Spinal cord (tissue), 10 donors: ENCODE data around the gene SPATS2L. TPM values are rescaled to one million over a fixed set of nuclear protein-coding genes. Genes with fewer than 3 reads are reported as not detected.

Experiments used
- DNase-seq, 6 donors: peaks; one replicate each; pipeline versions ENCODE4 v3.0.0 to v3.0.0-alpha.2; 2013 to 2015; ENCODE audit warnings: low spot score in 6 of 6, low read depth in 4 of 6
- H3K27ac ChIP-seq: one replicate; pipeline ENCODE4 v1.5.1; 2013; ENCODE audit warnings: low read depth, low read length, control low read depth
- H3K27me3 ChIP-seq: one replicate; pipeline ENCODE4 v1.6.1; 2013; ENCODE audit warnings: low read length; ENCODE audit not compliant: control insufficient read depth, insufficient read depth
- H3K36me3 ChIP-seq: one replicate; pipeline ENCODE4 v1.6.1; 2013; ENCODE audit warnings: low read length; ENCODE audit not compliant: control insufficient read depth, insufficient read depth
- H3K4me1 ChIP-seq: one replicate; pipeline ENCODE4 v1.6.1; 2013; ENCODE audit warnings: low read length; ENCODE audit not compliant: control insufficient read depth, insufficient read depth
- H3K4me3 ChIP-seq: one replicate; pipeline ENCODE4 v1.5.1; 2013; ENCODE audit warnings: low read depth, low read length, control low read depth
- H3K9me3 ChIP-seq: one replicate; pipeline ENCODE4 v1.6.1; 2013; ENCODE audit warnings: low read length; ENCODE audit not compliant: control insufficient read depth, insufficient read depth
- WGBS: methylation state at CpG from one replicate; pipeline ENCODE4 v1.1.5; 2013; ENCODE audit warnings: missing lambda C conversion rate; ENCODE audit not compliant: insufficient coverage; 5-methylcytosine and 5-hydroxymethylcytosine counted together
- polyA plus RNA-seq, 2 donors: library from polyadenylated mRNA; unstranded; fragments of 120-200 nt; gene quantifications; one replicate each; pipeline ENCODE4 v1.2.1, GENCODE V29; 2013; ENCODE audit not compliant: insufficient read length in 2 of 2
- total RNA-seq, 2 donors: library from RNA; depleted of rRNA in 1 of 2; stranded (reverse); fragments of 120-200 nt in 1 of 2; fragments of >200 nt in 1 of 2; gene quantifications; one replicate each; pipeline versions ENCODE4 v1.2.3 to v1.2.4, GENCODE V29; 2013 to 2014
- donor health status: healthy.

The SPATS2L gene
- total and polyA plus RNA-seq, 4 donors: 75.3 to 144 (median 108) TPM

GRCh38 chr2:200423541-200423940, 117.0 kb downstream of the SPATS2L start:
- Histone ChIP-seq H3K27ac (no peak overlapping the region), H3K4me3 (no peak overlapping the region), H3K27me3 (no peaks in the 10 kb centered on the region), H3K9me3 (no peaks in the 10 kb centered on the region), H3K36me3 (peaks cover 13% of the 10 kb centered on the region), H3K4me1 (no peaks in the 10 kb centered on the region)
- DNase-seq: no peak
- WGBS: no CpG with 5 or more reads among the region's 2 CpGs

- peaks cover 8% of the 10 kb centered on the region for H3K36me3 ChIP-seq
- 71% methylated on average over 2 of the region's 14 CpGs for WGBS
These were observed 118.7 kb downstream of the SPATS2L start for GRCh38 chr2:200425026-200425821.

GRCh38 chr2:200426754-200427153, 120.3 kb downstream of the SPATS2L start:
- WGBS: 100% methylated on average over 1 of the region's 1 CpG
- no peak overlapping the region for H3K4me3 ChIP-seq
- no peak overlapping the region for H3K27ac ChIP-seq
- no peaks in the 10 kb centered on the region for H3K27me3 ChIP-seq
- peaks cover 8% of the 10 kb centered on the region for H3K36me3 ChIP-seq
- H3K4me1 ChIP-seq: no peaks in the 10 kb centered on the region
- H3K9me3 ChIP-seq: no peaks in the 10 kb centered on the region
- no peak for DNase-seq

More at GRCh38 chr2:200425026-200425821, 118.7 kb downstream of the SPATS2L start:
- Histone ChIP-seq H3K27me3 (no peaks in the 10 kb centered on the region), H3K9me3 (no peaks in the 10 kb centered on the region), H3K4me3 (no peak overlapping the region), H3K27ac (no peak overlapping the region), H3K4me1 (no peaks in the 10 kb centered on the region)
- no peak for DNase-seq

GRCh38 chr2:200428961-200429665, 122.6 kb downstream of the SPATS2L start:
- no peaks in the 10 kb centered on the region for H3K9me3 ChIP-seq
- no peaks in the 10 kb centered on the region for H3K4me1 ChIP-seq
- H3K4me3 ChIP-seq: no peak overlapping the region
- no peak overlapping the region for H3K27ac ChIP-seq
- 94% methylated on average over 4 of the region's 6 CpGs for WGBS
- H3K36me3 ChIP-seq: peaks cover 4% of the 10 kb centered on the region
- no peaks in the 10 kb centered on the region for H3K27me3 ChIP-seq
- DNase-seq: no peak

GRCh38 chr2:200430017-200430416, 123.5 kb downstream of the SPATS2L start:
- no peak overlapping the region for H3K4me3 ChIP-seq
- no peak overlapping the region for H3K27ac ChIP-seq
- peaks cover 4% of the 10 kb centered on the region for H3K36me3 ChIP-seq
- no peaks in the 10 kb centered on the region for H3K27me3 ChIP-seq
- WGBS: no CpG with 5 or more reads among the region's 1 CpG
- H3K4me1 ChIP-seq: no peaks in the 10 kb centered on the region
- no peak for DNase-seq
- H3K9me3 ChIP-seq: no peaks in the 10 kb centered on the region

- DNase-seq: no peak
- Histone ChIP-seq H3K9me3 (no peaks in the 10 kb centered on the region), H3K36me3 (peaks cover 4% of the 10 kb centered on the region), H3K4me3 (no peak overlapping the region), H3K4me1 (no peaks in the 10 kb centered on the region), H3K27ac (no peak overlapping the region), H3K27me3 (no peaks in the 10 kb centered on the region)
- no CpG with 5 or more reads among the region's 1 CpG for WGBS
These were observed 125.7 kb downstream of the SPATS2L start for GRCh38 chr2:200431996-200432705.

- Histone ChIP-seq H3K4me1 (no peaks in the 10 kb centered on the region), H3K4me3 (no peak overlapping the region), H3K36me3 (no peaks in the 10 kb centered on the region), H3K9me3 (no peaks in the 10 kb centered on the region), H3K27me3 (no peaks in the 10 kb centered on the region), H3K27ac (no peak overlapping the region)
- no CpG with 5 or more reads among the region's 4 CpGs for WGBS
- DNase-seq: no peak
These were observed 128.9 kb downstream of the SPATS2L start for GRCh38 chr2:200435379-200435778.

- Histone ChIP-seq H3K9me3 (no peaks in the 10 kb centered on the region), H3K27me3 (no peaks in the 10 kb centered on the region), H3K4me1 (no peaks in the 10 kb centered on the region), H3K36me3 (no peaks in the 10 kb centered on the region), H3K27ac (no peak overlapping the region), H3K4me3 (no peak overlapping the region)
- WGBS: no CpG with 5 or more reads among the region's 1 CpG
- no peak for DNase-seq
These were observed 131.8 kb downstream of the SPATS2L start for GRCh38 chr2:200438251-200438650.

- no peaks in the 10 kb centered on the region for H3K27me3 ChIP-seq
- H3K4me1 ChIP-seq: no peaks in the 10 kb centered on the region
- no CpG with 5 or more reads among the region's 1 CpG for WGBS
- no peak overlapping the region for H3K4me3 ChIP-seq
- no peak for DNase-seq
- no peak overlapping the region for H3K27ac ChIP-seq
- no peaks in the 10 kb centered on the region for H3K36me3 ChIP-seq
- no peaks in the 10 kb centered on the region for H3K9me3 ChIP-seq
These were observed 132.4 kb downstream of the SPATS2L start for GRCh38 chr2:200438846-200439245.
